OCI-LY3 (cell line): ENCODE measurements around the gene CYP39A1.

ENCODE experiments used
- CTCF ChIP-seq: fragments of 200-600, 300-600 bp; sonication (generic); IDR thresholded peaks from 2 replicates; pipeline ENCODE4 v1.5.1; 2014; ENCODE audit warnings: antibody characterized with exemption, low read length, low read depth
- EZH2phosphoT487 ChIP-seq: fragments of 200-600 bp; shearing (Covaris generic); IDR thresholded peaks from 2 replicates; pipeline ENCODE4 v1.6.1; 2018; ENCODE audit warnings: antibody characterized with exemption, mixed run types, low read depth

GRCh38 chr6:46637933-46638332 is 14.7 kb downstream of the CYP39A1 start:
- TF ChIP-seq CTCF, result no peak
- TF ChIP-seq EZH2phosphoT487, result no peak
